Uterus (tissue), 4 donors: ENCODE measurements around the gene TRIP6. TPM values are rescaled to one million over a fixed set of nuclear protein-coding genes. Genes with fewer than 3 reads are reported as not detected.
A peak's percentile ranks its signal among the peaks of the same experiment; 100 is the strongest.

ENCODE experiments used
- DNase-seq, 2 donors: peaks; one replicate each; pipeline ENCODE4 v3.0.0-alpha.2; 2019 to 2020
- H3K27ac ChIP-seq, 2 donors: fragments of 200-600 bp; sonication (generic); 1 replicate in 1 of 2; 2 replicates in 1 of 2; pipeline ENCODE4 v1.5.1; 2016 to 2018
- H3K27me3 ChIP-seq, 2 donors: fragments of 200-600 bp; sonication (generic); one replicate each; pipeline ENCODE4 v1.5.1; 2018 to 2019; ENCODE audit warnings: control low read depth in 1 of 2
- H3K36me3 ChIP-seq, 2 donors: fragments of 200-600 bp; sonication (generic); one replicate each; pipeline ENCODE4 v1.5.1; 2019; ENCODE audit warnings: control low read depth in 1 of 2
- H3K4me1 ChIP-seq, 2 donors: fragments of 200-600 bp; sonication (generic); one replicate each; pipeline ENCODE4 v1.5.1; 2018 to 2019; ENCODE audit warnings: control low read depth in 1 of 2
- H3K4me3 ChIP-seq, 2 donors: fragments of 200-600 bp; sonication (generic); 1 replicate in 1 of 2; 2 replicates in 1 of 2; pipeline ENCODE4 v1.5.1; 2018 to 2019; ENCODE audit warnings: mild to moderate bottlenecking in 1 of 2
- H3K9me3 ChIP-seq, 2 donors: fragments of 200-600 bp; sonication (generic); one replicate each; pipeline ENCODE4 v1.5.1; 2019; ENCODE audit warnings: control low read depth in 1 of 2
- CTCF ChIP-seq, 4 experiments: fragments of 200-600 bp in 2 of 4; fragments of 450-650 bp in 2 of 4; sonication (generic) in 2 of 4; IDR thresholded peaks; one replicate each; pipeline ENCODE4 v1.5.1; 2016 to 2019; ENCODE audit warnings: antibody characterized with exemption in 4 of 4, mild to moderate bottlenecking in 2 of 4, moderate library complexity in 1 of 4
- POLR2A ChIP-seq, 2 donors: fragments of 450-650 bp; IDR thresholded peaks; one replicate each; pipeline ENCODE4 v1.6.1; 2016; ENCODE audit warnings: antibody characterized with exemption in 2 of 2, mild to moderate bottlenecking in 1 of 2, moderate library complexity in 1 of 2
- intact Hi-C: fragments of 100-400 bp; cut with DNase I; formaldehyde crosslinking; loops from one replicate; pipeline ENCODE4 v1.15.1; 2023; ENCODE audit warnings: low total_unique reads
- total RNA-seq, 4 donors: library from RNA; depleted of rRNA in 3 of 4; stranded (reverse); fragments of >200 nt in 3 of 4; gene quantifications; one replicate each; pipeline versions ENCODE4 v1.1.0 to v1.2.4, GENCODE V29; 2014 to 2023
- donor health status: DM: yes; HTN: yes; CAD: no.

The TRIP6 gene
- total RNA-seq, 4 donors from 2014 or later, result 26.2 to 105 (median 61.6) TPM

GRCh38 chr7:100896732-100897608 lies 29.8 kb downstream of the TRIP6 start:
- H3K27ac ChIP-seq, result no peak overlapping the region
- H3K27me3 ChIP-seq, result peaks cover 0 to 8% of the 10 kb centered on the region in 2 donors
- peak in 1 of 2 donors; percentile 73 for DNase-seq
- peak overlapping the region in 1 of 2 donors; percentile 29 for H3K4me3 ChIP-seq
- no peaks in the 10 kb centered on the region for H3K36me3 ChIP-seq
- TF ChIP-seq POLR2A (IDR thresholded peaks at IDR 0.05) (no peak), CTCF (IDR thresholded peaks at IDR 0.05) (peak; percentile 46 to 78 (median 72))
- intact Hi-C loops, result loop anchor here (2.0 kb wide), 1 partner anchor 162 kb away; no protein-coding TSS in a partner anchor
- H3K9me3 ChIP-seq, result no peaks in the 10 kb centered on the region
- peaks cover 0 to 19% of the 10 kb centered on the region in 2 donors for H3K4me1 ChIP-seq

DNA sequence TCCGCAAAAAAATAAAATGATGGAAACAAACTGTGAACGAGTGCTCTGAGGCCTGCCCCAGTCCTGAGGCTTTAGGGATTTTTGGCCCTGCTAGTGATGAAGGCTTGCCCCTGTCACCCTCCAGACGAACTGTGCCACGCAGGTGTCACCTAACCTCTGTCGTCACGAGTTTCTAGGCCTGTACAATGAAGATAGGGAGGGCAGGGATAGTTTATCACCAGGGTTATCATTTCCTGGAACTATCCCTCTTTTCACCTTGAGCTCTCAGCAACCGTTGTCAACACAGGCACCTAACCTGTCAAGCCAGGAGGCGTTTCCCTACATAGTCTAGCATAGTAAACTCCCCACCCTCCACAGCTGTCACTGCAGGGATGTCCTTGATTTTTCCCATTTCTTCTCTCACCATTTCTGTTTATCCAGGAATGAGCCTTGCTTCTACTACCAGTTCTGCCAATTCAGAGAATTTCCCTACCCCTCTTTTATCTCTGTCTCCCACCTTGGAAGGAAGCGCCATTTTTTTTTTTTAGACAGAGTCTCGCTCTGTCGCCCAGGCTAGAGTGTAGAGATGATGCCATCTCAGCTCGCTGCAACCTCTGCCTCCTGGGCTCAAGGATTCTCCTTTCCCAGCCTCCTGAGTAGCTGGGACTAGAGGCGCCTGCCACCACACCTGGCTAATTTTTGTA lies 30.7 kb downstream of the TRIP6 start:
- Histone ChIP-seq H3K4me1 (peaks cover 0 to 19% of the 10 kb centered on the region in 2 donors), H3K27ac (no peak overlapping the region), H3K36me3 (no peaks in the 10 kb centered on the region), H3K27me3 (peaks cover 0 to 8% of the 10 kb centered on the region in 2 donors), H3K9me3 (no peaks in the 10 kb centered on the region), H3K4me3 (no peak overlapping the region)
- intact Hi-C loops, result loop anchor here (2.0 kb wide), 1 partner anchor 161 kb away; no protein-coding TSS in a partner anchor
- DNase-seq, result no peak
- TF ChIP-seq CTCF (IDR thresholded peaks at IDR 0.05), result no peak
- TF ChIP-seq POLR2A (IDR thresholded peaks at IDR 0.05), result no peak

DNA sequence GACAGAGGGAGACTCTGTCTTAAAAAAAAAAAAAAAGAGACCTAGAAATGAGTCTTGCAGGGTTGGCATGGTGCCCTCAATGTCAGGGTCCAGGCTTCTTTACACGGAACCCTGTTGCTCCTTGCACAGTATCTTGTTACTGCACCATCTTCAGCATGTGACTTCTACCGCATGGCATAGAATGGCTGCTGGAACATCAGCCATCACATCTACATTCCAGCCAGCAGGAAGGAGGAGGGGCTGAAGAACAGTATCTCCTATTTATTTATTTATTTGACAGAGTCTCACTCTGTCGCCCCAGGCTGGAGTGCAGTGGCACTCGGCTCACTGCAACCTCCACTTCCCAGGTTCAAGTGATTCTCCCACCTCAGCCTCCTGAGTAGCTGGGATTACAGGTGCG lies 32.2 kb downstream of the TRIP6 start:
- intact Hi-C loops, result no loop called here
- peaks cover 0 to 19% of the 10 kb centered on the region in 2 donors for H3K4me1 ChIP-seq

DNA sequence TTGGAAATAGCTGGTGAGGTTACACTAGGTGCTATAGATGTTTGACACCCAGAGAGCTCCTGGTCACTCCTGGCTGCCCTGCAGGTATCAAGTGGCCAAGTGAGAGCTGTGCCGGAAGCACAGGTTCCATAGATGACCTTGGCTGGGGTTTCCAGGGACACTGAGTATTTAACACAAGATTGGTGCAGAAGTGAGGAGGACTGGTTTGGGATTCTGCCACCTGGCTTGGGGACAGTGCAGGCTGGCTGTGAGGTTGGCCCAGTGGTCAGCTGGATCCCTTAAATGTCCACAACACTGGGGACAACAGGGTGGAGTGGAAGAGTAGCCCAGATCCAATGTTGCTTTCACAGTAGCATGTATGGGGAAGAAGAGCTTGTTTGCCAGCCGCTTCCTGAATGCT lies 33.8 kb downstream of the TRIP6 start:
- intact Hi-C loops, result no loop called here
- peaks cover 0 to 8% of the 10 kb centered on the region in 2 donors for H3K4me1 ChIP-seq

More for the DNA sequence above, 32.2 kb downstream of the TRIP6 start:
- Histone ChIP-seq H3K27me3 (peaks cover 0 to 8% of the 10 kb centered on the region in 2 donors), H3K36me3 (no peaks in the 10 kb centered on the region), H3K9me3 (no peaks in the 10 kb centered on the region), H3K27ac (no peak overlapping the region), H3K4me3 (no peak overlapping the region)
- DNase-seq, result no peak
- TF ChIP-seq CTCF (IDR thresholded peaks at IDR 0.05) (no peak), POLR2A (IDR thresholded peaks at IDR 0.05) (no peak)

More for the DNA sequence above, 33.8 kb downstream of the TRIP6 start:
- TF ChIP-seq POLR2A (IDR thresholded peaks at IDR 0.05), result no peak
- no peak for TF ChIP-seq CTCF (IDR thresholded peaks at IDR 0.05)
- Histone ChIP-seq H3K27me3 (peaks cover 0 to 7% of the 10 kb centered on the region in 2 donors), H3K27ac (no peak overlapping the region), H3K36me3 (no peaks in the 10 kb centered on the region), H3K9me3 (no peaks in the 10 kb centered on the region), H3K4me3 (no peak overlapping the region)
- DNase-seq, result no peak
